HG02943 (cell line): Measurements from ENCODE around the gene SLC5A4.
"Not testable (repeated sequence)": the region's sequence is repeated elsewhere in the genome, so short reads cannot be mapped to it uniquely, and the experiment has no call there.

ENCODE experiments used
- ATAC-seq: cut with Tn5 transposase; IDR thresholded peaks from one replicate; pipeline ENCODE4 v1.9.1; 2021; ENCODE audit warnings: mild to moderate bottlenecking, low read depth, moderate library complexity; ENCODE audit not compliant: unreplicated experiment

Gene SLC5A4

DNA sequence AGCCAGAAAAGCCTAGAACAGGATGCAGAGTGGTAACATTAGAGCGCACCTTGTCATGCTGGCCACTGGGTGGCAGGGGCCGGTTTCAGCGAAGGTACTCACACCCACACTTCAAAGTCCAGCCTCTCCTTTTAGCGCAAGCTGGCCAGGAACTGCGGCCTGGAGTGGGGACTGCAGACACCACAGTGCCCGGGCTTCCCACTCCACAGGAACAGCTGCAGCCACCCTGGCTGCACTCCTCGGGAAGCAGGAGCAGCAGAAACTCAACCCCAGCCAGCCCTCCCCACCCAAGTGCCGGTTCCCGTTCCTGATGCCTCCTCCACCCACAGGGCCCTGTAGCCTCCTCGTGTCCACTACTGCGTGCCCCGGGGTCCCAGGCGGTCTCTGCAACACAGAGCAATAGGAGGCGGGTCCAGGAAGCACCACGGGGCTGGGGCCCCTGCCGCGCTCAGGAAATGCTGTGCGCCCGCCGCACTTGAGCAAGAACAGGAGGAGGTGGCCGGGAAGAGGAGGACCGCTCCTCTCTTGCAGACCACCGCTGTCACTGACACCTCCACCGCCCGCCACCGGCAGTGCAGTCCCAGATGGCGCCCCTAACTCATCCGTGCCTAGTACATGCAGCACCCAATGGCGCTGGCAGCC, 52.5 kb downstream of the SLC5A4 start:
- no peak for ATAC-seq

DNA sequence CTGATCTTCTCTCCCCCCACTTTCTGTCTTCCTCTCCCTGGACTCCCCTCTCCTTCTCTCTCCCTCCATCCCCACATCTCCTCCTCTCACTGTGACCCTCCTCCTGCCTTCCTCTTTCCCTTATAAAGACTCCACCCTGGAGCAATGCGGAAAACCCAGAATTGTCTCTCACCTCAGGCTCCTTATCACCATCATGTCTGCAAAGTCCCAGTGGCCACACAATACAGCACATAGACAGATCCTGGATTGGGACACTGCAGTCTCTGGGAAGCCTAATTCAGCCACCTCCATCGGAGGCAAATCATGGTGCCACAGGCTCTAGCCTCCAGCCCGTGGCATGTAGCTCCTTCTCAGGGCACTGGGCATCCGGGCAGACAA, 53.0 kb downstream of the SLC5A4 start:
- ATAC-seq, result no peak

DNA sequence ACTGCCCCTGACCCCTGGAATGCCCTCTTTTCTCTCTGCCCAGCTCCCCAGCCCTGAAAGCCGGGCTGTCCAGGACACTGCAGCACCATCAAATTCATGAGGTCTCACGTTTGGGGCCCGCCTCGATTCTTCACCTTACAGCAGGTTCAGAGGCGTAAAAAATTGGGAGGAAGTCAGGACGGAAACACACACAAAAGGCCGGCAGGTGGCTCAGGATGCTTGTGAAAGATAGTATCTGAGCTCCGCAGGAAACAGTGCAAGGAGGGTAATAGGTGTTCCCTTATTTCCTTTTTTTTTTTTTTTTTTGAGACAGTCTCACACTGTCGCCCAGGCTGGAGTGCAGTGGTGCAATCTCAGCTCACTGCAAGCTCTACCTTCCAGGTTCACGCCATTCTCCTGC, 54.4 kb downstream of the SLC5A4 start:
- ATAC-seq, result no peak

DNA sequence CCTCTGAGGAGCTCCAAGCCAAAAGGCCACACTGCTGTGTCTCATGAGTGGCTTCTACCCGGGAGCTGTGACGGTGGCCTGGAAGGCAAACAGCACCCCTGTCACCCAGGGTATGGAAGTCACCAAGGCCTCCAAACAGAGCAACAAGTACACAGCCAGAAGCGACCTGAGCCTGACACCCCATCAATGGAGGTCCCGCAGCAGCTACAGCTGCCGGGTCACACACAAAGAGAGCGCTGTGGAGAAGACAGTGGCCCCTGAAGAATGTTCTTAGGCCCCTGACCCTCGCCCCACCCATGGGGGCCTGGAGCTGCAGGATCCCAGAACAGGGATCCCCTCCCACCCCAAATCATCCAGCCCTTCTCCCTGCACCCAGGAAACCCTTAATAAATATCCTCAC, 55.2 kb downstream of the SLC5A4 start:
- ATAC-seq, result no peak

DNA sequence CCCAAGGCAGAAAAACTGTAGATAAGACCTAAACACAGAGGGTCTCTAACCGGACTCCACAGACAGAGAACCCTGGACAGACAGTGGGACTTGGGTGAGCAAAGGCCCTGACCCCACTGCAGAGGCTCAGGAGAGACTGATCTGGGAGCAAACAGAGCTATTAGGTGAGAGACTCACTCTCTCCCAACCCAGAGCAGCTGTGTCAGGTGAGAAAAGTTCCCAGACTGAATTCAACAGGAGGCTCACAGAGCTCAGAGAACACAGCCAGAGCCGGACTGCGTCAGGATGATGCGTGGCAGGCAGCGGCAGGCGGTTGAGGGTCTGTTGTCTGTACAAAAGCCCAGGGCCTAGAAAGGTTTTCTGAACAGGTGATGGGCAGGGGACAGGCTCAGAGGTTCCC, 55.8 kb downstream of the SLC5A4 start:
- ATAC-seq, result no peak

DNA sequence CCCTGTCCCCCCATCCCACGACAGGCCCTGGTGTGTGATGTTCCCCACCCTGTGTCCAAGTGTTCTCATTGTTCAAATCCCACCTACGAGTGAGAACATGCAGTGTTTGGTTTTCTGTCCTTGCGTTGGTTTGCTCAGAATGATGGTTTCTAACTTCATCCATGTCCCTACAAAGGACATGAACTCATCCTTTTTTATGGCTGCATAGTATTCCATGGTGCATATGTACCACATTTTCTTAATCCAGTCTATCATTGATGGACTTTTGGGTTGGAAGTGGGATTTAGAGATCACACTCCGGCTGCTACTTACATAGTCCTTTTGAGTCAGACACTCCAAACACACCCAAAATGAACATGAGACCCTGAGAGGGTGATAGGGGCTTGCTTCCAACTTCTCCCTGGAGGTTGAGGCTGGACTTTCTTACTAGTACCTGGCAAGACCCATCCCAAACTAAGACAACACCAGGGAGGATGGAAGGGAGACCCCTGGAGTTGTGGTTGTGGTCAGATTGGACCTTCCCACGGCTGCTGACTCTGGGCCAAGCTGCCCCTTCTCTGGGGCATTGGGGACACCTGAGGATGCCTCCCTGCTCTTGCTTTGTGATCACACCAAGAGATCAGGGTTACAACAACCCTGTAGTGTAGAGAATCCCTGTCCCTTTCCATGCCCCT, 57.5 kb downstream of the SLC5A4 start:
- ATAC-seq, result not testable (repeated sequence)

DNA sequence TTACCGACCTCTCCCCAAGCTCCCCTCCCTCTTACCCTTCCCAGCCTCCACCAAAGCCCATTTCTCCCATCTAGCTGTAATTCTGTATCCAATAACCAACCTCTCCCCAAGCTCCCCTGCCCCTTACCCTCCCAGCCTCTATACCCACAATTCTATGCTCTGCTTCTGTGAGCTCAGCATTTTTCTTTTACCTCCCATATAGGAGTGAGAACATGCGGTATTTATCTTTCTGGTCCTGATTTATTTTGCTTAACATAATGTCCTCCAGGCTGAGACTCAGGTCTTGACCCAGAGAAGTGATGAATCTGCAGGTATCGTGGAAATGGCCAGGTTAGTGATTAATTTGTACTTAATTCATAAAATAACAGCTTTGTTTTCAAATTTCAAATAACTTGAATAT, 59.2 kb downstream of the SLC5A4 start:
- ATAC-seq, result not testable (repeated sequence)

DNA sequence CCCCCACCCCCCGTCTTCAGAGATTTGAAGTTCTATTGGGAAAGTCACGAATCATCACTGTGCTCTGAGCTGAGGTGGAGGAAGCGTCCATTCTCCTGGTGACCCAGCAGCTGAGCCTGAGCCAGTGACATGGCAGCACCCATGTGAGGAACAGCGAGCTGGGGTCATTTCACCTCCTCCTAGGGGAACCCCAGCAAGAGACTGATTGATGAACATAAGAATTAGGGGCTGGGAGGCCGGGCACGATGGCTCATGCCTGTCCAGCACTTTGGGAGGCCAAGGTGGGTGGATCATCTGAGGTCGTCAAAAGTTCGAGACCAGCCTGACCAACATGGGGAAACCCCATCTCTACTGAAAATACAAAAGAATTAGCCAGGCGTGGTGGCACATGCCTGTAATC, 61.8 kb downstream of the SLC5A4 start:
- ATAC-seq, result not testable (repeated sequence)

DNA sequence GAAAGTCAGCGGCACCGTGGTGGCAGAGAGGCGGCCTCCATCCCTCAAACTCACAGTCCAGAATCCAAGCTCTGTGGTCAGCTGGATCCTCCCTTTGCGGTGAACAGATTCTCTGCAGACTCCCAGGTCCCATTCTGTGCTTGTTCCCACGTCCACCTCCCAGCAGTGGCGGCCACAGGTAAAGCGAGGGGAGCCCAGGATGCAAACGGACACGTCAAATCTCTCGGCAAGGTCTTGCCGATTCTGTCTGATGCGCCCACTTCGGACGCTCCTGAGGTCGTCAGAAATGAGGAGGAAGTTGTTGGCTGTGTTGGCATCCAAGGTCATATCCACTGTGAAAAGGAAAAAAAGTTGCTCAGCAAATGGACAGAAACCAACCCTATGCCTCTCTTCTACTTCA, 64.1 kb downstream of the SLC5A4 start:
- ATAC-seq, result not testable (repeated sequence)

DNA sequence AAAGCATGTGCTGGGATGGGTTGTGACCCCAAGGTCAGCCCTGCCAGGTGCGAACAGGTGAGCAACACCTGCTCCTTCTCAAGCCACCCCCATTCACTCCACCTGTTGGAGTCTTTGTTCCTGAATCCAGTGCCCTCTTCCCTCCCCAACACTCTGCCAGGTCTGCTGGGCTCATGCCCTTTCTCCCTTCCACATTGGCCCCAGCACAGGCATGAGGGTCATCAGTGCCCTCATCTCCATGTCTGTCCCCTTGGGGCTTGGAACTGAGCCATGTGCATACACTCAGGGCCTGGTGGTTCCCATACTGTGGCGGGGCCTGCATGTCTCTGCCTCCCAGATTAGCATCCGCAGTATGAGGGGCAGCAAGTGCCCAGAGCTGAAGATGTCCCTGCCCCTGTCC, 69.3 kb downstream of the SLC5A4 start:
- ATAC-seq, result no peak

DNA sequence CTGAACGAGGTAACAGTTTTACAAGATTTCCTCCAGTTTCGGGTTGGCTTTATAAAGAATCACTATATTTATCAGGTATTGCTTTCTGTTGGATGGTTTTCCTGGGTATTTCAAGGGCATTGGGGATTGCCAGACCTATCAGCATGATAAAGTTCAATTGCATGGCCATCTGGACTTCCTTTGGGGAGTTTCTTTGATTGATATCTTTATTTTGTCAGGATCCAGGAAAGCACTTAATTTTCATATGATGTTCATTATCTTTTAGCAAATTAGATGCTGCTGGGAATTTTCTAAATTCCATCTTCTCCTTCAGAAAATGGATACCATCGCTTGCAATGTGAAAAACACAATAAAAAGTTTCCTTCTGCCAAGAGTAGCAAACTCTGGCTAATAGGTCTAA, 71.5 kb downstream of the SLC5A4 start:
- ATAC-seq, result no peak

DNA sequence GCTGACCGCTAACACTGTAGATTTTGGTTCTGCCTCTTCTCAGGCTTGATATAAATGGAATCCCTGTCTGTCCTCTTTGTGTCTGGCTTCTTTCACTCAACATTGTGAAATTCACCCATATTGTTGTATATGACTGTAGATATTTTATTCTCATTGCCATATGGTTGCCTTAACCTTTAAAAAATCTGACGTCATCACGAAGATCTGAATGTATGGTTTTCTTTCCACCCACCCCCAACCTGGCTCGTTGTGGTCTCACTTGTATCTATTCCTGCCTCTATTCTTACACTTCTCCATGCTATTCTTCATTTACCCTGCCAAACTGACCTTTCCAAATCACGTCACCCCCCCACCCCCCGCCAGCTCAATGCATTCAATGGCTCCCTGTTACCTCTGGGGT, 74.1 kb downstream of the SLC5A4 start:
- no peak for ATAC-seq

DNA sequence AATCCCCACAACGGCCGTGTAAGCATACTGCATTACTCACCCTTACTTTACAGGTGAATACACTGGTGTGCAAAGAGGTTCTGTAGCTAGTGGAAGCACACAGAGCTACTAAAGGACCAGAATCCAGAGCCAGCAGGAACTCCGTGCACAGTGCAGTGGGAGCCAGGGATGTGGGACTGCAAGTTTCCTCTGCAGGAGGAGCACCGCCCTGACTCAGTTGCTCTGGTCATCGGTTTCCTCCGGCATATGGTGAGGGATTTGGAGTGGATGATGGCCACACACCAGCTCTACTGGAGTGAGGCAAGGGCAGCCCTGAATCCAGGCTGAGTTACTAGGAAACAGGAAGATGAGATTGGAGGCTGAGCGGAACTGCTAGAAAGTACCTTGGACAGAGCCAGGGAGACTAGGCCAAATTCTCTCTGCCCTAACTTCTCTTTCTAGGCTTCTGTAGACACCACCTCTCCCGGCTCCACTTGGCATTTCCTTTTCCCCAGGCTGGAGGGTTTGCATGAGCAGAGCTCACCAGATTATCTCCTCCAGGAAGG, 77.9 kb downstream of the SLC5A4 start:
- ATAC-seq, result no peak

DNA sequence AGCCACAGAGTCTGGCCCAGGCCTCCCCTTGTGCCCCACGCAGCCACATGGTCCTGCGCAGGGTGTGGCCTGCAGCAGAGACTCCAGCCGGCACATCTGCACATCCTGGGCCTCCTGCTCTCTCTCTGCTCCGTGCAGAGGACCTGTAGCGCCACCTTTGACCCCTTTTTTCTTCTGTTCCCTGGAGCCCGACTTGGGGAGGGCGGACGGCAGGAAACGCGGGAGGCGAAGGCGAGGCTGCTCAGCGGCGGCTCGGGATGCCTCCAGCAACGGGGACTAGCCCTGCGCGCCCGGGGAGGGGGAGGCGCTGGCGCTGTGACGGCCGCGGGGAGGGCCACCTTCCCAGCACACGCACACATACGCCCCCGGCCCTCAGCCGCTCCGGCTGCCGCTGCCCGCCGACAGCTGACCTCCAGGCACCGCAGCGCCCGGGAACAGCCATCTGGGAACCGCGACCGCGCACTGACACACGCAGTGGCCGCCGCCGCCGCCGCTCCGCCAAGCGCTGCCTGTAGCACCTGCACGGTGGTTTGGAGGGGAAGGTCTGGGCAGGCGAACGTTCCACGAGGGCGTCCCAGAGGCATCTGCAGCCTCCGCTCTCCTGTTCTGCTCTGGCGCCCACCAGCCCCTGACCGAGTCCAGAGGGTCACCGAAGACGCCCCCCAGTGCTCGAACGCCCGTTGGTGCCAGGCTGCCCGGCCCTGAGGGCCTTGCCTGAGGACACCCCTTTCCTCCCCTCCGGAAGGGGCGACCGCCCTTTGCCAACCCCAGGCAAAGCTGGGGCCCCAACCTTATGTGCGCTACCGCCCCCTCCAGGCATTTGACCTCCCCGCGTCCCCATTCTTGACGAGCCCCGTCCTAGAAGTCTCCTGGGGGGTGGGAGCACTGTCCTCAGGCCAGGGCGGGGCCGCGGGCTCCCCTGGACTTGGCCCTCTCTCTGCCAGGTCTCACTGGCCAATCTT, 79.2 kb downstream of the SLC5A4 start:
- no peak for ATAC-seq

DNA sequence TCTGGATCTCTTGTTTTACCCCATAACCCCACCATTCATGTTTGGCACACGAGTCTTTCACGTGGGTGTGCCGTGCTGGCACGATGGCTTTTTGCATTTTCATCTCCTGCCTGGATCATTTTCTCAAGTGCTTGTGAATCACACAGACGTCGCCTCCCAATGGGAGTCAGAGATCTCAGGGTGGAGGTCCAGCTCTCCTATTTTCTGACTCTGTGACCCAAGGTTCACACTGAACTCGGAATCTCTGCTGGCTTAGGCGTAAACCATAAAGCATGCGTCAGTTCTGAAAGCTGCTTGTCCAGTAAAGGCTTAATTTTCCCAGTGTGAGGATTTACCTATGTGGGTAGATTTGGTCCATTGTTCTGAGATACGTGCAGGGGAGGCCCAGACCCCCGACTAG, 80.0 kb downstream of the SLC5A4 start:
- ATAC-seq, result no peak
